A549 (cell line): ENCODE results near the gene ARMC10. TPM values are rescaled to one million over a fixed set of nuclear protein-coding genes. Genes with fewer than 3 reads are reported as not detected.

Experiments
- ATAC-seq, 2 experiments: fragments of 200-7000 bp in 1 of 2; fragments of >200 bp in 1 of 2; cut with Nextera tagmentation in 1 of 2; cut with Tn5 transposase in 1 of 2; 3 replicates each; pipeline versions ENCODE4 v1.8.0 to v1.9.1; 2018 to 2020; ENCODE audit warnings: mild to moderate bottlenecking in 1 of 2, moderate library complexity in 1 of 2
- CTCF ChIA-PET: fragments of 300-600 bp; sonication (Branson Sonifier 250); formaldehyde crosslinking; extraction: SDS; loops from one replicate; lab custom pipeline; 2021; ENCODE audit warnings: antibody characterized with exemption, inconsistent platforms; lab: Yijun Ruan, JAX
- POLR2A ChIA-PET: fragments of 350-600 bp; formaldehyde crosslinking; extraction: SDS; loops from one replicate; lab custom pipeline; 2021; ENCODE audit warnings: antibody characterized with exemption, inconsistent platforms; lab: Yijun Ruan, JAX
- DNase-seq, 2 experiments: peaks; one replicate each; pipeline versions ENCODE4 v3.0.0 to v3.0.0-alpha.2; 2011 to 2016; ENCODE audit warnings: low read depth in 1 of 2, low spot score in 1 of 2
- FAIRE-seq: peaks from 2 replicates; lab custom pipeline; 2011; peaks lifted over from hg19 to GRCh38; lab: Jason Lieb, UNC
- H3K27ac ChIP-seq, 2 experiments: fragments of >200 bp; sonication (Bioruptor Twin); formaldehyde crosslinking; 3 replicates each; pipeline ENCODE4 v1.5.1; 2016 to 2017
- H3K4me1 ChIP-seq: fragments of >200 bp; sonication (Bioruptor Twin); formaldehyde crosslinking; 3 replicates; pipeline ENCODE4 v1.6.1; 2016
- H3K4me2 ChIP-seq: fragments of >200 bp; sonication (Bioruptor Twin); formaldehyde crosslinking; 3 replicates; pipeline ENCODE4 v1.6.1; 2016
- H3K4me3 ChIP-seq: fragments of >200 bp; sonication (Bioruptor Twin); formaldehyde crosslinking; 3 replicates; pipeline ENCODE4 v1.5.1; 2016
- H3K9me3 ChIP-seq: fragments of >200 bp; sonication (Bioruptor Twin); formaldehyde crosslinking; 3 replicates; pipeline ENCODE4 v1.6.1; 2016
- CEBPB ChIP-seq, 2 experiments: fragments of >200 bp in 1 of 2; sonication (Bioruptor Twin) in 1 of 2; formaldehyde crosslinking in 1 of 2; IDR thresholded peaks; 2 replicates each; pipeline ENCODE4 v1.6.1; 2012 to 2016
- CHD4 ChIP-seq: fragments of 200-600 bp; sonication (generic); IDR thresholded peaks from 2 replicates; pipeline ENCODE4 v1.6.1; 2016; ENCODE audit warnings: antibody characterized with exemption, mild to moderate bottlenecking, borderline replicate concordance
- FOSB ChIP-seq: fragments of 250-450 bp; sonication (Bioruptor Pico); IDR thresholded peaks from 2 replicates; pipeline ENCODE4 v1.5.0; 2020; ENCODE audit warnings: mild to moderate bottlenecking, moderate library complexity
- FOSL2 ChIP-seq, 2 experiments: fragments of 450-650 bp in 1 of 2; fragments of >200 bp in 1 of 2; sonication (Bioruptor Twin) in 1 of 2; formaldehyde crosslinking; IDR thresholded peaks; 2 replicates each; pipeline versions ENCODE4 v1.5.0 to v1.6.1; 2016 to 2020; ENCODE audit warnings: mild to moderate bottlenecking in 1 of 2, moderate library complexity in 1 of 2
- HEYL ChIP-seq: fragments of 250-450 bp; sonication (Bioruptor Pico); IDR thresholded peaks from 2 replicates; pipeline ENCODE4 v1.8.0; 2021; ENCODE audit warnings: mild to moderate bottlenecking, moderate library complexity
- HOXA7 ChIP-seq: fragments of 250-450 bp; sonication (Bioruptor Pico); IDR thresholded peaks from 2 replicates; pipeline ENCODE4 v1.5.0; 2020; ENCODE audit warnings: mild to moderate bottlenecking, moderate library complexity
- HOXB13 ChIP-seq: fragments of 250-450 bp; sonication (Bioruptor Pico); IDR thresholded peaks from 2 replicates; pipeline ENCODE4 v1.5.0; 2020; ENCODE audit warnings: low read depth, mild to moderate bottlenecking, moderate library complexity
- MAFK ChIP-seq: fragments of 450-650 bp; IDR thresholded peaks from 2 replicates; pipeline ENCODE4 v1.6.1; 2014; ENCODE audit not compliant: partially characterized antibody
- POLR2A ChIP-seq: IDR thresholded peaks from 2 replicates; pipeline ENCODE4 v1.6.1; 2012; ENCODE audit warnings: mild to moderate bottlenecking, low read length
- RAD21 ChIP-seq, 2 experiments: fragments of >200 bp in 1 of 2; sonication (Bioruptor Twin) in 1 of 2; formaldehyde crosslinking in 1 of 2; IDR thresholded peaks in 1 of 2; conservative IDR thresholded peaks in 1 of 2; 2 replicates in 1 of 2; 3 replicates in 1 of 2; pipeline ENCODE4 v1.6.1; 2012 to 2018; ENCODE audit warnings: inconsistent platforms in 1 of 2
- RCOR1 ChIP-seq: fragments of 150-350 bp; IDR thresholded peaks from 2 replicates; pipeline ENCODE4 v1.6.1; 2014; ENCODE audit warnings: antibody characterized with exemption, low read length, low read depth
- RFX5 ChIP-seq: fragments of 450-650 bp; IDR thresholded peaks from 2 replicates; pipeline ENCODE4 v1.7.1; 2014; ENCODE audit warnings: antibody characterized with exemption, mild to moderate bottlenecking, moderate library complexity
- RNF2 ChIP-seq: fragments of 200-600 bp; sonication (generic); IDR thresholded peaks from 2 replicates; pipeline ENCODE4 v1.6.1; 2016; ENCODE audit warnings: low read depth, mild to moderate bottlenecking, antibody characterized with exemption, moderate library complexity, borderline replicate concordance
- SMC3 ChIP-seq: fragments of >200 bp; sonication (Bioruptor Twin); formaldehyde crosslinking; IDR thresholded peaks from 3 replicates; pipeline ENCODE4 v1.6.1; 2018; ENCODE audit warnings: inconsistent platforms
- TFCP2L1 ChIP-seq: fragments of 250-450 bp; sonication (Bioruptor Pico); IDR thresholded peaks from 2 replicates; pipeline ENCODE4 v1.5.0; 2021; ENCODE audit warnings: mild to moderate bottlenecking
- TP53 ChIP-seq: fragments of 250-450 bp; sonication (Bioruptor Pico); IDR thresholded peaks from 2 replicates; pipeline ENCODE4 v1.5.0; 2021; ENCODE audit warnings: mild to moderate bottlenecking, moderate library complexity
- ZC3H11A ChIP-seq: fragments of 450-650 bp; IDR thresholded peaks from 2 replicates; pipeline ENCODE4 v1.6.1; 2014; ENCODE audit warnings: antibody characterized with exemption, mild to moderate bottlenecking
- ZFP36 ChIP-seq: fragments of 450-650 bp; IDR thresholded peaks from 2 replicates; pipeline ENCODE4 v1.6.1; 2014; ENCODE audit warnings: borderline replicate concordance; ENCODE audit not compliant: partially characterized antibody
- WGBS: methylation state at CpG from one replicate; pipeline ENCODE4 v1.1.6; 2017; ENCODE audit errors: missing lambda C conversion rate; 5-methylcytosine and 5-hydroxymethylcytosine counted together
- polyA plus RNA-seq, 4 experiments: library from polyadenylated mRNA; depleted of rRNA in 3 of 4; stranded (reverse); fragments of >200 nt; fragmentation: RNase III in 1 of 4; extraction: RNeasy Plus Mini Kit Qiagen cat#74134 plus additional on column Dnase treatment in 1 of 4; gene quantifications; 2 replicates in 3 of 4; 3 replicates in 1 of 4; pipeline ENCODE4 v1.2.3, GENCODE V29; 2011 to 2017
- TF ChIP-seq, protein P1 (sequence below): fragments of 250-450 bp; sonication (Bioruptor Pico); IDR thresholded peaks from 2 replicates; pipeline ENCODE4 v1.5.0; 2021; ENCODE audit warnings: mild to moderate bottlenecking, moderate library complexity, borderline replicate concordance
- TF ChIP-seq, protein P2 (sequence below): fragments of >200 bp; sonication (Bioruptor Twin); formaldehyde crosslinking; IDR thresholded peaks from 3 replicates; pipeline ENCODE4 v1.5.1; 2016
- TF ChIP-seq, protein P3 (sequence below): fragments of 250-450 bp; sonication (Bioruptor Pico); IDR thresholded peaks from 2 replicates; pipeline ENCODE4 v1.5.0; 2020; ENCODE audit warnings: low read depth, mild to moderate bottlenecking, moderate library complexity
- TF ChIP-seq, protein P4 (sequence below): fragments of 150-350 bp; IDR thresholded peaks from 2 replicates; pipeline ENCODE4 v1.6.1; 2014; ENCODE audit warnings: low read depth, mild to moderate bottlenecking, low read length
- TF ChIP-seq, protein P5 (sequence below): fragments of 200-600 bp; sonication (generic); IDR thresholded peaks from 2 replicates; pipeline ENCODE4 v1.6.1; 2016; ENCODE audit warnings: antibody characterized with exemption, mild to moderate bottlenecking, moderate library complexity
- TF ChIP-seq, protein P6 (sequence below): fragments of 450-650 bp; IDR thresholded peaks from 2 replicates; pipeline ENCODE4 v1.6.1; 2014; ENCODE audit warnings: antibody characterized with exemption

ARMC10 gene
- polyA plus RNA-seq, 2 of the 4 experiments (the other 2 are of a cell fraction), result 36.6 to 63.2 TPM

DNA sequence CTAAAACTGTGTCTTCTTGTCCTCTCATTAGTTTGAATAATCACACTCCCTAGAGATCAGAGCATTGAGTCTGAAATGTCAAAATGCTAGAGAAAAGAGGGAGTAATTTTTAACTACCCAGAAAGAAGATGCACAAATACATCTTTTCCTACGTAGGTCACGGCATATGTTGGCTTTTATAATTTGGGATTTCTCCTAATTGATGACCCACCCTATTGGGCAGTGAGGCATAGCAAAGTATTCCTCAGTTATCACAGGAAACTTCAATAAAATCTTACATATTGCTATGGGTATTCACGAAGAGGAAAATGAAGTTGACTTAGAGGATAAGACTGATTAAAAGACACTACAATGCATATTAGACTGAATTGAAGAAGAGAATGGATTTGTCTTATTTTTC, 25.4 kb downstream of the ARMC10 start:
- ATAC-seq, result no peak
- Histone ChIP-seq H3K4me1 (no peaks in the 10 kb centered on the region), H3K4me2 (no peak overlapping the region), H3K27ac (no peak overlapping the region)
- 65% methylated on average over 3 of the region's 3 CpGs for WGBS
- CTCF ChIA-PET, result no interaction called here
- TF ChIP-seq POLR2A, result no peak
- no peak for TF ChIP-seq HOXB13 (CRISPR knock-in tag)
- no peak for TF ChIP-seq ZFP36
- no peak for TF ChIP-seq ZC3H11A
- TF ChIP-seq, protein P1, sequence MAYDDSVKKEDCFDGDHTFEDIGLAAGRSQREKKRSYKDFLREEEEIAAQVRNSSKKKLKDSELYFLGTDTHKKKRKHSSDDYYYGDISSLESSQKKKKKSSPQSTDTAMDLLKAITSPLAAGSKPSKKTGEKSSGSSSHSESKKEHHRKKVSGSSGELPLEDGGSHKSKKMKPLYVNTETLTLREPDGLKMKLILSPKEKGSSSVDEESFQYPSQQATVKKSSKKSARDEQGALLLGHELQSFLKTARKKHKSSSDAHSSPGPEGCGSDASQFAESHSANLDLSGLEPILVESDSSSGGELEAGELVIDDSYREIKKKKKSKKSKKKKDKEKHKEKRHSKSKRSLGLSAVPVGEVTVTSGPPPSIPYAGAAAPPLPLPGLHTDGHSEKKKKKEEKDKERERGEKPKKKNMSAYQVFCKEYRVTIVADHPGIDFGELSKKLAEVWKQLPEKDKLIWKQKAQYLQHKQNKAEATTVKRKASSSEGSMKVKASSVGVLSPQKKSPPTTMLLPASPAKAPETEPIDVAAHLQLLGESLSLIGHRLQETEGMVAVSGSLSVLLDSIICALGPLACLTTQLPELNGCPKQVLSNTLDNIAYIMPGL (CRISPR knock-in tag), result no peak
- TF ChIP-seq FOSB (CRISPR knock-in tag), result no peak
- TF ChIP-seq RFX5, result no peak
- no peak for TF ChIP-seq TP53 (CRISPR knock-in tag)
- no peak for TF ChIP-seq MAFK
- no peak for TF ChIP-seq CHD4
- TF ChIP-seq TFCP2L1 (CRISPR knock-in tag), result no peak
- no peak for TF ChIP-seq CEBPB (IDR thresholded peaks at IDR 0.05)
- no peak for TF ChIP-seq SMC3
- no peak for TF ChIP-seq RNF2
- TF ChIP-seq, all 56 proteins: peak for 0
- POLR2A ChIA-PET, result no interaction called here
- FAIRE-seq (no peak), DNase-seq (no peak)
- H3K9me3 ChIP-seq, result no peaks in the 10 kb centered on the region
- H3K4me3 ChIP-seq, result no peak overlapping the region

DNA sequence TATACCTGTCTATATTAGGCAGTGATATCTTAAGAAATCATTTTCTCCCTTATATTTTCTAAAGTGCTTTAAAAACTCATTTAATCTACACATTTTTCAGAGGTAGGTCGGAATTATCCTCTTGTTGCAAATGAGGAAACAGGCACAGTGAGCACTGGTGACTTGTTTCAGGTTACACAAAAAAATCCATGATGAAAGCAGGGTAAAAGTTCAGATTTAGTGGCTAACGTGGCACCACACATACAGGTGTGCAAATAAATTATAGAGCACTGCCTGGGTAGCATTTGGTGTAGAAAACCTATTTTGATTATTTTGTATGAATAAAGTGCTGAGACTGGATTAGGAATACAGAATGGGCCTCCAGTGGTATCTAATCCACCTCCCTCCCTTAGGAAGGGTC, 26.6 kb downstream of the ARMC10 start:
- DNase-seq (no peak), FAIRE-seq (no peak), ATAC-seq (no peak)
- no peaks in the 10 kb centered on the region for H3K9me3 ChIP-seq
- H3K4me3 ChIP-seq, result no peak overlapping the region
- H3K4me1 ChIP-seq, result no peaks in the 10 kb centered on the region
- WGBS, result 43% methylated on average over 2 of the region's 2 CpGs
- no peak overlapping the region for H3K27ac ChIP-seq
- CTCF ChIA-PET, result no interaction called here
- H3K4me2 ChIP-seq, result no peak overlapping the region
- no peak for TF ChIP-seq RAD21 (conservative IDR thresholded peaks at IDR 0.05 in 1 of 2, IDR thresholded peaks at IDR 0.05 in 1 of 2)
- no peak for TF ChIP-seq RFX5
- TF ChIP-seq, protein P2, sequence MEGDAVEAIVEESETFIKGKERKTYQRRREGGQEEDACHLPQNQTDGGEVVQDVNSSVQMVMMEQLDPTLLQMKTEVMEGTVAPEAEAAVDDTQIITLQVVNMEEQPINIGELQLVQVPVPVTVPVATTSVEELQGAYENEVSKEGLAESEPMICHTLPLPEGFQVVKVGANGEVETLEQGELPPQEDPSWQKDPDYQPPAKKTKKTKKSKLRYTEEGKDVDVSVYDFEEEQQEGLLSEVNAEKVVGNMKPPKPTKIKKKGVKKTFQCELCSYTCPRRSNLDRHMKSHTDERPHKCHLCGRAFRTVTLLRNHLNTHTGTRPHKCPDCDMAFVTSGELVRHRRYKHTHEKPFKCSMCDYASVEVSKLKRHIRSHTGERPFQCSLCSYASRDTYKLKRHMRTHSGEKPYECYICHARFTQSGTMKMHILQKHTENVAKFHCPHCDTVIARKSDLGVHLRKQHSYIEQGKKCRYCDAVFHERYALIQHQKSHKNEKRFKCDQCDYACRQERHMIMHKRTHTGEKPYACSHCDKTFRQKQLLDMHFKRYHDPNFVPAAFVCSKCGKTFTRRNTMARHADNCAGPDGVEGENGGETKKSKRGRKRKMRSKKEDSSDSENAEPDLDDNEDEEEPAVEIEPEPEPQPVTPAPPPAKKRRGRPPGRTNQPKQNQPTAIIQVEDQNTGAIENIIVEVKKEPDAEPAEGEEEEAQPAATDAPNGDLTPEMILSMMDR, result no peak
- no peak for TF ChIP-seq TFCP2L1 (CRISPR knock-in tag)
- no peak for TF ChIP-seq RNF2
- no peak for TF ChIP-seq HEYL
- no peak for TF ChIP-seq HOXA7 (CRISPR knock-in tag)
- TF ChIP-seq, protein P3, sequence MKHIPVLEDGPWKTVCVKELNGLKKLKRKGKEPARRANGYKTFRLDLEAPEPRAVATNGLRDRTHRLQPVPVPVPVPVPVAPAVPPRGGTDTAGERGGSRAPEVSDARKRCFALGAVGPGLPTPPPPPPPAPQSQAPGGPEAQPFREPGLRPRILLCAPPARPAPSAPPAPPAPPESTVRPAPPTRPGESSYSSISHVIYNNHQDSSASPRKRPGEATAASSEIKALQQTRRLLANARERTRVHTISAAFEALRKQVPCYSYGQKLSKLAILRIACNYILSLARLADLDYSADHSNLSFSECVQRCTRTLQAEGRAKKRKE (CRISPR knock-in tag), result no peak
- TF ChIP-seq, protein P4, sequence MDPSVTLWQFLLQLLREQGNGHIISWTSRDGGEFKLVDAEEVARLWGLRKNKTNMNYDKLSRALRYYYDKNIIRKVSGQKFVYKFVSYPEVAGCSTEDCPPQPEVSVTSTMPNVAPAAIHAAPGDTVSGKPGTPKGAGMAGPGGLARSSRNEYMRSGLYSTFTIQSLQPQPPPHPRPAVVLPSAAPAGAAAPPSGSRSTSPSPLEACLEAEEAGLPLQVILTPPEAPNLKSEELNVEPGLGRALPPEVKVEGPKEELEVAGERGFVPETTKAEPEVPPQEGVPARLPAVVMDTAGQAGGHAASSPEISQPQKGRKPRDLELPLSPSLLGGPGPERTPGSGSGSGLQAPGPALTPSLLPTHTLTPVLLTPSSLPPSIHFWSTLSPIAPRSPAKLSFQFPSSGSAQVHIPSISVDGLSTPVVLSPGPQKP, result no peak
- TF ChIP-seq RCOR1, result no peak
- TF ChIP-seq, protein P5, sequence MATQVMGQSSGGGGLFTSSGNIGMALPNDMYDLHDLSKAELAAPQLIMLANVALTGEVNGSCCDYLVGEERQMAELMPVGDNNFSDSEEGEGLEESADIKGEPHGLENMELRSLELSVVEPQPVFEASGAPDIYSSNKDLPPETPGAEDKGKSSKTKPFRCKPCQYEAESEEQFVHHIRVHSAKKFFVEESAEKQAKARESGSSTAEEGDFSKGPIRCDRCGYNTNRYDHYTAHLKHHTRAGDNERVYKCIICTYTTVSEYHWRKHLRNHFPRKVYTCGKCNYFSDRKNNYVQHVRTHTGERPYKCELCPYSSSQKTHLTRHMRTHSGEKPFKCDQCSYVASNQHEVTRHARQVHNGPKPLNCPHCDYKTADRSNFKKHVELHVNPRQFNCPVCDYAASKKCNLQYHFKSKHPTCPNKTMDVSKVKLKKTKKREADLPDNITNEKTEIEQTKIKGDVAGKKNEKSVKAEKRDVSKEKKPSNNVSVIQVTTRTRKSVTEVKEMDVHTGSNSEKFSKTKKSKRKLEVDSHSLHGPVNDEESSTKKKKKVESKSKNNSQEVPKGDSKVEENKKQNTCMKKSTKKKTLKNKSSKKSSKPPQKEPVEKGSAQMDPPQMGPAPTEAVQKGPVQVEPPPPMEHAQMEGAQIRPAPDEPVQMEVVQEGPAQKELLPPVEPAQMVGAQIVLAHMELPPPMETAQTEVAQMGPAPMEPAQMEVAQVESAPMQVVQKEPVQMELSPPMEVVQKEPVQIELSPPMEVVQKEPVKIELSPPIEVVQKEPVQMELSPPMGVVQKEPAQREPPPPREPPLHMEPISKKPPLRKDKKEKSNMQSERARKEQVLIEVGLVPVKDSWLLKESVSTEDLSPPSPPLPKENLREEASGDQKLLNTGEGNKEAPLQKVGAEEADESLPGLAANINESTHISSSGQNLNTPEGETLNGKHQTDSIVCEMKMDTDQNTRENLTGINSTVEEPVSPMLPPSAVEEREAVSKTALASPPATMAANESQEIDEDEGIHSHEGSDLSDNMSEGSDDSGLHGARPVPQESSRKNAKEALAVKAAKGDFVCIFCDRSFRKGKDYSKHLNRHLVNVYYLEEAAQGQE, result no peak
- no peak for TF ChIP-seq FOSL2 (IDR thresholded peaks at IDR 0.05)
- no peak for TF ChIP-seq FOSL2 (CRISPR knock-in tag; IDR thresholded peaks at IDR 0.05)
- TF ChIP-seq, protein P6, sequence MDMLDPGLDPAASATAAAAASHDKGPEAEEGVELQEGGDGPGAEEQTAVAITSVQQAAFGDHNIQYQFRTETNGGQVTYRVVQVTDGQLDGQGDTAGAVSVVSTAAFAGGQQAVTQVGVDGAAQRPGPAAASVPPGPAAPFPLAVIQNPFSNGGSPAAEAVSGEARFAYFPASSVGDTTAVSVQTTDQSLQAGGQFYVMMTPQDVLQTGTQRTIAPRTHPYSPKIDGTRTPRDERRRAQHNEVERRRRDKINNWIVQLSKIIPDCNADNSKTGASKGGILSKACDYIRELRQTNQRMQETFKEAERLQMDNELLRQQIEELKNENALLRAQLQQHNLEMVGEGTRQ, result no peak
- POLR2A ChIA-PET, result no interaction called here
